Trophoblast cell (in vitro differentiated cells and primary cell): Measurements from ENCODE around the gene TP53.

ENCODE experiments used
- DNase-seq, 2 donors: peaks; one replicate each; pipeline ENCODE4 v3.0.0-alpha.2; 2016
- H2AFZ ChIP-seq: 2 replicates; pipeline ENCODE4 v1.6.1; 2013; ENCODE audit warnings: low read length, moderate library complexity, mild to moderate bottlenecking; ENCODE audit not compliant: insufficient read depth, poor library complexity
- H2AK5ac ChIP-seq: 2 replicates; pipeline ENCODE4 v1.6.1; 2013; ENCODE audit warnings: mild to moderate bottlenecking, low read length
- H2BK120ac ChIP-seq: 2 replicates; pipeline ENCODE4 v1.6.1; 2013; ENCODE audit warnings: low read length, mild to moderate bottlenecking, moderate library complexity; ENCODE audit not compliant: insufficient read depth, poor library complexity
- H2BK12ac ChIP-seq: 2 replicates; pipeline ENCODE4 v1.6.1; 2013; ENCODE audit warnings: mild to moderate bottlenecking, low read length, moderate library complexity
- H2BK5ac ChIP-seq: 2 replicates; pipeline ENCODE4 v1.6.1; 2013; ENCODE audit warnings: low read length, low read depth, moderate library complexity, mild to moderate bottlenecking; ENCODE audit not compliant: poor library complexity
- H3K14ac ChIP-seq: 2 replicates; pipeline ENCODE4 v1.6.1; 2013; ENCODE audit warnings: mild to moderate bottlenecking, low read length
- H3K18ac ChIP-seq: 2 replicates; pipeline ENCODE4 v1.6.1; 2013; ENCODE audit warnings: mild to moderate bottlenecking, low read length
- H3K23ac ChIP-seq: 2 replicates; pipeline ENCODE4 v1.6.1; 2013; ENCODE audit warnings: low read length
- H3K27ac ChIP-seq: 2 replicates; pipeline ENCODE4 v1.5.1; 2013; ENCODE audit warnings: low read depth, mild to moderate bottlenecking, inconsistent platforms, low read length, moderate library complexity
- H3K27me3 ChIP-seq: 2 replicates; pipeline ENCODE4 v1.6.1; 2013; ENCODE audit warnings: inconsistent platforms, mild to moderate bottlenecking, low read length, moderate library complexity; ENCODE audit not compliant: insufficient read depth
- H3K36me3 ChIP-seq, 2 experiments: 1 replicate in 1 of 2; 2 replicates in 1 of 2; pipeline ENCODE4 v1.6.1; 2013; ENCODE audit warnings: low read length in 2 of 2, mild to moderate bottlenecking in 2 of 2, moderate library complexity in 1 of 2; ENCODE audit not compliant: insufficient read depth in 2 of 2, control insufficient read depth in 1 of 2
- H3K4ac ChIP-seq: 2 replicates; pipeline ENCODE4 v1.6.1; 2013; ENCODE audit warnings: low read depth, mild to moderate bottlenecking, low read length, moderate library complexity
- H3K4me1 ChIP-seq, 2 experiments: 1 replicate in 1 of 2; 2 replicates in 1 of 2; pipeline ENCODE4 v1.6.1; 2013; ENCODE audit warnings: low read length in 2 of 2, mild to moderate bottlenecking in 2 of 2, moderate library complexity in 1 of 2; ENCODE audit not compliant: insufficient read depth in 2 of 2, control insufficient read depth in 1 of 2
- H3K4me2 ChIP-seq: 2 replicates; pipeline ENCODE4 v1.6.1; 2013; ENCODE audit warnings: inconsistent platforms, mild to moderate bottlenecking, low read length, moderate library complexity
- H3K4me3 ChIP-seq: 2 replicates; pipeline ENCODE4 v1.5.1; 2013; ENCODE audit warnings: mild to moderate bottlenecking, low read depth, low read length, inconsistent platforms
- H3K79me1 ChIP-seq: one replicate; pipeline ENCODE4 v1.6.1; 2013; ENCODE audit warnings: low read length
- H3K79me2 ChIP-seq: 2 replicates; pipeline ENCODE4 v1.6.1; 2013; ENCODE audit warnings: low read length, mild to moderate bottlenecking; ENCODE audit not compliant: control insufficient read depth, insufficient read depth, poor library complexity
- H3K9ac ChIP-seq: 2 replicates; pipeline ENCODE4 v1.6.1; 2013; ENCODE audit warnings: mild to moderate bottlenecking, low read length
- H3K9me3 ChIP-seq: 2 replicates; pipeline ENCODE4 v1.6.1; 2013; ENCODE audit warnings: low read depth, mild to moderate bottlenecking, control low read depth, inconsistent platforms, low read length; ENCODE audit not compliant: insufficient read depth
- H4K12ac ChIP-seq: 2 replicates; pipeline ENCODE4 v1.6.1; 2013; ENCODE audit warnings: low read depth, mild to moderate bottlenecking, low read length, moderate library complexity
- H4K8ac ChIP-seq: 2 replicates; pipeline ENCODE4 v1.6.1; 2013; ENCODE audit warnings: low read depth, mild to moderate bottlenecking, low read length, moderate library complexity
- H4K91ac ChIP-seq: one replicate; pipeline ENCODE4 v1.6.1; 2013; ENCODE audit warnings: low read depth, mild to moderate bottlenecking, low read length, moderate library complexity
- WGBS: extraction: QIAGEN DNeasy Blood & Tissue Kit; methylation state at CpG from one replicate; pipeline ENCODE4 v1.1.7; 2013; ENCODE audit warnings: missing lambda C conversion rate; ENCODE audit not compliant: insufficient read length, insufficient coverage; ENCODE audit errors: extremely low coverage; 5-methylcytosine and 5-hydroxymethylcytosine counted together

TP53 gene

DNA sequence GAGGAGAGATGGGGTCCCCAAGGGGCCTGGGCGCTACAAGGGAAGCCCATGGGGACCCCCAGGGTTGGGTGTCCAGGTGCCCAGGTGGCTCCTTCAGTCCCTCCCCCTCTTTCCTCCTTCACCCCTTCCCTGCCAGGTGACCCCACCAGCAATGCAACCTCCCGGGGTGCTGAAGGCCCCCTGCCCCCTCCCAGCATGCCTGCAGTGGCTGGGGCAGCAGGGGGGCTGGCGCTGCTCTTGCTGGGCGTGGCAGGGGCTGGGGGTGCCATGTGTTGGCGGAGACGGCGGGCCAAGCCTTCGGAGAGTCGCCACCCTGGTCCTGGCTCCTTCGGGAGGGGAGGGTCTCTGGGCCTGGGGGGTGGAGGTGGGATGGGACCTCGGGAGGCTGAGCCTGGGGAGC is 21.7 kb upstream of the TP53 start:
- no peak overlapping the region for H2AFZ ChIP-seq
- peaks cover 2% of the 10 kb centered on the region for H3K9me3 ChIP-seq
- no peak overlapping the region for H4K91ac ChIP-seq
- H2BK12ac ChIP-seq, result no peak overlapping the region
- H3K4me3 ChIP-seq, result no peak overlapping the region
- H3K79me1 ChIP-seq, result no peaks in the 10 kb centered on the region
- DNase-seq, result no peak
- H3K4me1 ChIP-seq, result peaks cover 19 to 22% of the 10 kb centered on the region in 2 experiments
- no peak overlapping the region for H3K14ac ChIP-seq
- H2BK5ac ChIP-seq, result no peak overlapping the region
- no CpG with 5 or more reads among the region's 11 CpGs for WGBS
- no peak overlapping the region for H2BK120ac ChIP-seq
- H3K9ac ChIP-seq, result no peak overlapping the region
- no peak overlapping the region for H4K8ac ChIP-seq
- peaks cover 4% of the 10 kb centered on the region for H3K27me3 ChIP-seq
- no peak overlapping the region for H3K23ac ChIP-seq
- no peaks in the 10 kb centered on the region for H3K36me3 ChIP-seq
- H3K4ac ChIP-seq, result no peak overlapping the region
- H3K27ac ChIP-seq, result no peak overlapping the region
- no peak overlapping the region for H3K18ac ChIP-seq
- no peak overlapping the region for H2AK5ac ChIP-seq
- H3K79me2 ChIP-seq, result no peaks in the 10 kb centered on the region
- no peak overlapping the region for H4K12ac ChIP-seq
- no peak overlapping the region for H3K4me2 ChIP-seq

GRCh38 chr17:7707858-7708750 is 20.8 kb upstream of the TP53 start:
- H3K36me3 ChIP-seq, result no peaks in the 10 kb centered on the region
- H3K79me1 ChIP-seq, result no peaks in the 10 kb centered on the region
- no peak overlapping the region for H4K91ac ChIP-seq
- H3K23ac ChIP-seq, result no peak overlapping the region
- H3K4ac ChIP-seq, result no peak overlapping the region
- H3K79me2 ChIP-seq, result no peaks in the 10 kb centered on the region
- H4K8ac ChIP-seq, result no peak overlapping the region
- peaks cover 4% of the 10 kb centered on the region for H3K27me3 ChIP-seq
- H3K14ac ChIP-seq, result no peak overlapping the region
- WGBS, result no CpG with 5 or more reads among the region's 22 CpGs
- H3K4me1 ChIP-seq, result peaks cover 27 to 29% of the 10 kb centered on the region in 2 experiments
- H2BK5ac ChIP-seq, result no peak overlapping the region
- no peak overlapping the region for H2BK12ac ChIP-seq
- H2BK120ac ChIP-seq, result no peak overlapping the region
- no peak overlapping the region for H3K18ac ChIP-seq
- no peak overlapping the region for H3K27ac ChIP-seq
- H3K9ac ChIP-seq, result no peak overlapping the region
- H3K4me2 ChIP-seq, result no peak overlapping the region
- DNase-seq, result no peak
- no peak overlapping the region for H2AFZ ChIP-seq
- H4K12ac ChIP-seq, result no peak overlapping the region
- H2AK5ac ChIP-seq, result no peak overlapping the region
- no peak overlapping the region for H3K4me3 ChIP-seq
- peaks cover 2% of the 10 kb centered on the region for H3K9me3 ChIP-seq

GRCh38 chr17:7707446-7707845 is 20.2 kb upstream of the TP53 start:
- Histone ChIP-seq H3K18ac (no peak overlapping the region), H3K27ac (no peak overlapping the region), H3K79me2 (no peaks in the 10 kb centered on the region), H3K4me2 (no peak overlapping the region), H2BK5ac (no peak overlapping the region), H3K4me1 (peaks cover 28 to 31% of the 10 kb centered on the region in 2 experiments), H4K12ac (no peak overlapping the region), H4K8ac (no peak overlapping the region), H3K23ac (no peak overlapping the region), H3K9me3 (peaks cover 2% of the 10 kb centered on the region), H2BK120ac (no peak overlapping the region), H3K79me1 (no peaks in the 10 kb centered on the region), H2AK5ac (no peak overlapping the region), H3K14ac (no peak overlapping the region), H3K9ac (no peak overlapping the region), H3K4ac (no peak overlapping the region), H2BK12ac (no peak overlapping the region), H3K27me3 (peaks cover 4% of the 10 kb centered on the region), H3K36me3 (peaks cover under 1 to 6% of the 10 kb centered on the region in 2 experiments), H4K91ac (no peak overlapping the region), H2AFZ (no peak overlapping the region), H3K4me3 (no peak overlapping the region)
- DNase-seq, result no peak
- WGBS, result no CpG with 5 or more reads among the region's 9 CpGs

- peaks cover 4% of the 10 kb centered on the region for H3K27me3 ChIP-seq
- H3K4ac ChIP-seq, result no peak overlapping the region
- no peak overlapping the region for H2BK12ac ChIP-seq
- no peak overlapping the region for H2BK120ac ChIP-seq
- no peak overlapping the region for H2BK5ac ChIP-seq
- H3K9me3 ChIP-seq, result peaks cover 1% of the 10 kb centered on the region
- H3K4me3 ChIP-seq, result no peak overlapping the region
- no peak overlapping the region for H4K8ac ChIP-seq
- no peak overlapping the region for H3K14ac ChIP-seq
- no peak overlapping the region for H3K27ac ChIP-seq
- no peak overlapping the region for H4K91ac ChIP-seq
- H3K4me1 ChIP-seq, result peaks cover 28 to 31% of the 10 kb centered on the region in 2 experiments
- no peak overlapping the region for H3K4me2 ChIP-seq
- no CpG with 5 or more reads among the region's 3 CpGs for WGBS
- no peak overlapping the region for H3K23ac ChIP-seq
- no peak overlapping the region for H2AK5ac ChIP-seq
- peaks cover 6 to 7% of the 10 kb centered on the region in 2 experiments for H3K36me3 ChIP-seq
- no peak overlapping the region for H2AFZ ChIP-seq
- no peaks in the 10 kb centered on the region for H3K79me1 ChIP-seq
- DNase-seq, result no peak
- H3K9ac ChIP-seq, result no peak overlapping the region
- no peaks in the 10 kb centered on the region for H3K79me2 ChIP-seq
- no peak overlapping the region for H3K18ac ChIP-seq
- H4K12ac ChIP-seq, result no peak overlapping the region
These were observed 19.5 kb upstream of the TP53 start for GRCh38 chr17:7706631-7707354.
